A673 (cell line): Measurements from ENCODE around the gene KLHL26. TPM values are rescaled to one million over a fixed set of nuclear protein-coding genes. Genes with fewer than 3 reads are reported as not detected.
"Not testable (repeated sequence)": the region's sequence is repeated elsewhere in the genome, so short reads cannot be mapped to it uniquely, and the experiment has no call there.

ENCODE experiments used
- BruUV-seq: library from RNA; stranded (reverse); fragments of 400-500 nt; replicated peaks from 2 replicates; lab custom pipeline; 2021; lab: Mats Ljungman, UMichigan
- CTCF ChIA-PET: fragments of 300-600 bp; sonication (Branson Sonifier 250); formaldehyde crosslinking; loops from one replicate; lab custom pipeline; 2022; ENCODE audit warnings: antibody characterized with exemption; lab: Charles Lee
- POLR2A ChIA-PET: fragments of 300-600 bp; sonication (Branson Sonifier 250); formaldehyde crosslinking; loops from one replicate; lab custom pipeline; 2022; ENCODE audit warnings: antibody characterized with exemption; ENCODE audit not compliant: low non-redundant PET; lab: Charles Lee
- DNase-seq: peaks from one replicate; pipeline ENCODE4 v3.0.0-alpha.2; 2015; ENCODE audit warnings: low spot score
- H3K27ac ChIP-seq: fragments of 200-600 bp; sonication (generic); 2 replicates; pipeline ENCODE4 v1.5.1; 2016; ENCODE audit warnings: mixed run types, low read depth, mild to moderate bottlenecking, mixed read lengths, antibody characterized with exemption, low read length; ENCODE audit not compliant: poor library complexity, severe bottlenecking
- H3K27me3 ChIP-seq: fragments of 200-600 bp; sonication (generic); replicated peaks from 2 replicates; pipeline ENCODE4 v1.6.1; 2017; ENCODE audit warnings: mixed run types, low read depth, mild to moderate bottlenecking, mixed read lengths, antibody characterized with exemption, low read length; ENCODE audit not compliant: insufficient read depth, poor library complexity
- H3K36me3 ChIP-seq: fragments of 200-600 bp; sonication (generic); 2 replicates; pipeline ENCODE4 v1.6.1; 2016; ENCODE audit warnings: mixed run types, mild to moderate bottlenecking, mixed read lengths, antibody characterized with exemption, low read length; ENCODE audit not compliant: insufficient read depth, poor library complexity, severe bottlenecking
- H3K4me1 ChIP-seq: fragments of 200-600 bp; sonication (generic); 2 replicates; pipeline ENCODE4 v1.6.1; 2017; ENCODE audit warnings: mixed run types, mild to moderate bottlenecking, mixed read lengths, antibody characterized with exemption, low read length; ENCODE audit not compliant: insufficient read depth, poor library complexity, severe bottlenecking
- H3K4me3 ChIP-seq: fragments of 200-600 bp; sonication (generic); 2 replicates; pipeline ENCODE4 v1.5.1; 2016; ENCODE audit warnings: low read depth, mixed run types, mild to moderate bottlenecking, mixed read lengths, low read length; ENCODE audit not compliant: poor library complexity, severe bottlenecking
- H3K9me3 ChIP-seq: fragments of 200-600 bp; sonication (generic); 2 replicates; pipeline ENCODE4 v1.6.1; 2016; ENCODE audit warnings: mixed run types, low read depth, mild to moderate bottlenecking, mixed read lengths, antibody characterized with exemption, low read length; ENCODE audit not compliant: poor library complexity, severe bottlenecking
- CTCF ChIP-seq: fragments of 300-800, 200-600 bp; sonication (generic); conservative IDR thresholded peaks from 2 replicates; pipeline ENCODE4 v1.5.1; 2017; ENCODE audit warnings: low read depth, mild to moderate bottlenecking, antibody characterized with exemption, low read length, moderate library complexity, mixed read lengths
- EZH2 ChIP-seq: fragments of 200-600 bp; sonication (generic); IDR thresholded peaks from 2 replicates; pipeline ENCODE4 v1.6.1; 2017; ENCODE audit warnings: borderline replicate concordance, low read depth, mild to moderate bottlenecking, mixed read lengths, antibody characterized with exemption, low read length; ENCODE audit not compliant: poor library complexity, severe bottlenecking
- intact Hi-C: fragments of 100-400 bp; cut with micrococcal nuclease; formaldehyde crosslinking; loops from one replicate; pipeline ENCODE4 v1.10.0; 2022; ENCODE audit not compliant: unreplicated experiment
- total RNA-seq: library from RNA; stranded (reverse); gene quantifications from 2 replicates; pipeline ENCODE4 v1.2.3, GENCODE V29; 2021

Gene KLHL26
- total RNA-seq, 1 experiment from 2014 or later: 16.3 TPM

- Histone ChIP-seq H3K27ac (peak overlapping the region; percentile 39), H3K36me3 (peaks cover 28% of the 10 kb centered on the region), H3K9me3 (no peaks in the 10 kb centered on the region), H3K4me3 (no peak overlapping the region), H3K4me1 (peaks cover 45% of the 10 kb centered on the region), H3K27me3 (no peaks in the 10 kb centered on the region)
- intact Hi-C loops: loop anchor here (10.0 kb wide), 1 partner anchor 135 kb away; no protein-coding TSS in a partner anchor
- DNase-seq: no peak
- ChIA-PET CTCF (no interaction called here), POLR2A (no interaction called here)
- TF ChIP-seq EZH2 (no peak), CTCF (no peak)
- no TSS peak for BruUV-seq
Observed at GRCh38 chr19:18599485-18599884, 37.3 kb upstream of the KLHL26 start.

GRCh38 chr19:18600692-18601397 is 36.0 kb upstream of the KLHL26 start:
- Histone ChIP-seq H3K4me1 (peaks cover 45% of the 10 kb centered on the region), H3K36me3 (peaks cover 24% of the 10 kb centered on the region)
- BruUV-seq, DNase-seq, H3K4me3 ChIP-seq, H3K27me3 ChIP-seq, H3K27ac ChIP-seq, POLR2A ChIA-PET, CTCF ChIA-PET, intact Hi-C loops, H3K9me3 ChIP-seq: not testable (repeated sequence)

- H3K4me1 ChIP-seq: peaks cover 39% of the 10 kb centered on the region
- ChIA-PET POLR2A (no interaction called here), CTCF (no interaction called here)
- intact Hi-C loops: no loop called here
- peaks cover 15% of the 10 kb centered on the region for H3K36me3 ChIP-seq
- no peak overlapping the region for H3K4me3 ChIP-seq
- TF ChIP-seq CTCF: no peak
- no peak for TF ChIP-seq EZH2
- no TSS peak for BruUV-seq
- peak overlapping the region; percentile 23 for H3K27ac ChIP-seq
- no peak for DNase-seq
- no peaks in the 10 kb centered on the region for H3K27me3 ChIP-seq
- no peaks in the 10 kb centered on the region for H3K9me3 ChIP-seq
Observed at GRCh38 chr19:18601875-18602274, 35.0 kb upstream of the KLHL26 start.

GRCh38 chr19:18603255-18603957 is 33.4 kb upstream of the KLHL26 start:
- Histone ChIP-seq H3K36me3 (peaks cover 15% of the 10 kb centered on the region), H3K27ac (no peak overlapping the region), H3K27me3 (no peaks in the 10 kb centered on the region), H3K4me1 (peaks cover 31% of the 10 kb centered on the region), H3K9me3 (no peaks in the 10 kb centered on the region), H3K4me3 (no peak overlapping the region)
- no peak for DNase-seq
- TF ChIP-seq CTCF (no peak), EZH2 (no peak)
- intact Hi-C loops: no loop called here
- POLR2A ChIA-PET: no interaction called here
- no TSS peak for BruUV-seq
- CTCF ChIA-PET: no interaction called here
